Left cardiac atrium (tissue), 4 donors: ENCODE data around the gene SLC7A6. TPM values are rescaled to one million over a fixed set of nuclear protein-coding genes. Genes with fewer than 3 reads are reported as not detected.

Source experiments
- ATAC-seq, 2 donors: fragments of 200-7000 bp; cut with Tn5 transposase; one replicate each; pipeline ENCODE4 v1.9.1; 2020; ENCODE audit warnings: mild to moderate bottlenecking in 2 of 2, moderate library complexity in 2 of 2
- DNase-seq: peaks from one replicate; pipeline ENCODE4 v3.0.0-alpha.2; 2020
- intact Hi-C, 2 donors: fragments of 100-400 bp; cut with DNase I; formaldehyde crosslinking; loops; one replicate each; pipeline versions ENCODE4 v1.14.1 to v1.15.1; 2022 to 2023
- total RNA-seq, 2 donors: library from RNA; stranded (reverse); fragmentation: NEBNext Ultra II Directional; extraction: Animal tissue kit (Norgen Biotek cat#: 25700); gene quantifications; one replicate each; pipeline ENCODE4 v1.2.1, GENCODE V29; 2021
- donor health status: DM: no; HTN: yes; CAD: no.
- donor health status: DM: no; HTN: yes; CAD: no; lungs with severe emphysema.
- donor health status: DM: yes; HTN: yes; CAD: no.
- donor health status: Dilated cardiomyopathy.

Gene SLC7A6
- total RNA-seq, 2 donors from 2014 or later: 33.0 to 51.6 TPM

DNA sequence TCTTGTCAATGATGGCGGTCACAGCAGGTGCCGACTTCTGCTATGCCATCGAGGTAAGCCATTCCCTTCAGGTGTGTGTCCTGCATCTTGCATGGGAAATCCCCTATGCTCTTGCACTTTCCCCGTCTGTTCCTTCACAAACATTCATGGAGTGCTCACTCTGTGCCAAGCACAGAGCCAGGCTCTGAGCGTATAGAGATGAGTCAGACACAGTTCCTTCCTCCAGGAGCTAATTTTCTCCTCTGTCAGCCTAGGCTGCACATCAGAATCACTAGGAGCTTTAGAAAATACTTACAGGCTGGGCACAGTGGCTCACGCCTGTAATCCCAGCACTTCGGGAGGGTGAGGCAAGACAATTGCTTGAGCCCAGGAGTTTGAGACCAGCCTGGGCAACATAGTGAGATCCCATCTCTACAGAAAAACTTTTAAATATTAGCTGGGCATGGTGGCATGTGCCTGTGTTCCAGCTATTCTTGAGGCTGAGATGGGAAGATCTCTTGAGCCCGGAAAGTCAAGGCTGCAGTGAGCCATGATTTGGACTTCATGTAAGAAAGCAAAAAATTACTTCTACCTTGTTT, 60.5 kb downstream of the SLC7A6 start:
- ATAC-seq: no peak
- intact Hi-C loops: loop anchor here in 1 of 2 donors (5.0 kb wide), 1 partner anchor 63 kb away; the partner anchor contains the start of gene SLC7A6
- DNase-seq: no peak

DNA sequence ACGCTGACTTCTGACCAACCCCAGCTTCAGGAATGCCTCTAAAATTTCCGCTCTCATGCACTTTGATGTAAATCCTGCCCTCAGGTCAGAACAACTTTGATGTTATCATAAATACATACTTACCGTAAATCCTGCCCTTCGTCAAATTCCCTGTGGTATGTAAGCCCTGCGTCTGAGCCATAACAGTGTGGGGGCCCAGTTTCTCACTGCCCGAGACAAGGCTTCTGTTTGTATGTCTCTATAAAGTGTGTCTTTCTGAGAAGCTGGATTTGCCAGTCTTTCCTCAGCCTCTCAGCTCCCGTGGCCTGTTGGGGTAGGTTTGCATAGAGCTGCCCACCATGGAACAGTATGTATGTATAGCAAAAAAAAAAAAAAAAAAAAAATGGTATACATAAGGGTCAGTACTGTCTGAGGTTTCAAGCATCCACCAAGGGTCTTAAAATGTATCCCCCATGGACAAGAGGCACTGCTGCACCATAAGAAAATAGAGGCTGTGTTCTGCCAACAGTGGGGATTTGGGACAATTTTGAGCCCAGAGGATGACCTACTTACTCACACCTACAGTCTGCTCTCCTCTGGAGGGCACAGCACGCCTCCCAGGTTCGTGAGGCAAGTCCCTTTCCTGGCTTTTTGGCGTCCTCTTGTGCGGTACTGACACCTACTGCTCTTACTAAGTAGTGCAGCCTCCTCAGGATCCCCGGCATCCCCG, 64.0 kb downstream of the SLC7A6 start:
- ATAC-seq: peak; percentile 91 to 93
- intact Hi-C loops: loop anchor here (1.0 to 5.0 kb wide), 3 partner anchors 66 to 88 kb away; partner anchors contain the start of gene SLC7A6 (in 1 of the 2)

DNA sequence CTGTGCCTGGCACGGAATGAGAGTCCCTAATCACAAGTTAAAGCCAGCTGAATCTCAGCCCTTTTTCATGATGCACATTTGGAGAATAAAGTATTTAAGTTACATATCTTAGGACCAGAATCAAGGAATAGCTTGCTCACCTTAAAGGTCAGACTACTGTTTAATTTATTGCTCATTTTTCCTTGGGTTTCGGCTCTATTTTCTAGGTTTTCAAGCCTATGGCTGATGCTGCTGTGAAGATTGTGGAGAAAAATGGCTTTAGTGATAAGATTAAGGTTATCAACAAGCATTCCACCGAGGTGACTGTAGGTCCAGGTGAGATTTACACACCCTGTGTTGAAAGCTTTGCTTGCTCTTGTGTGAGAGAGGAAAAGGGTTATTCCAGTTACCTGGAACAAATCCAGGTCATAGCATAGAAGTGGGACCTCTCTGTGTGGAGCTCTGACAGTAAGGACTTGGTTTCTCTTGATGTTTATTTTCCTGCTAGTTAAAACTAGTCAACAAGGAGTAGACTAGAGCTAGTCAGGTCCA, 64.6 kb downstream of the SLC7A6 start:
- intact Hi-C loops: loop anchor here (1.0 to 5.0 kb wide), 3 partner anchors 67 to 88 kb away; partner anchors contain the start of gene SLC7A6 (in 1 of the 2)
- DNase-seq: no peak
- ATAC-seq: no peak

More for the DNA sequence above, 64.0 kb downstream of the SLC7A6 start:
- DNase-seq: peak; percentile 79

DNA sequence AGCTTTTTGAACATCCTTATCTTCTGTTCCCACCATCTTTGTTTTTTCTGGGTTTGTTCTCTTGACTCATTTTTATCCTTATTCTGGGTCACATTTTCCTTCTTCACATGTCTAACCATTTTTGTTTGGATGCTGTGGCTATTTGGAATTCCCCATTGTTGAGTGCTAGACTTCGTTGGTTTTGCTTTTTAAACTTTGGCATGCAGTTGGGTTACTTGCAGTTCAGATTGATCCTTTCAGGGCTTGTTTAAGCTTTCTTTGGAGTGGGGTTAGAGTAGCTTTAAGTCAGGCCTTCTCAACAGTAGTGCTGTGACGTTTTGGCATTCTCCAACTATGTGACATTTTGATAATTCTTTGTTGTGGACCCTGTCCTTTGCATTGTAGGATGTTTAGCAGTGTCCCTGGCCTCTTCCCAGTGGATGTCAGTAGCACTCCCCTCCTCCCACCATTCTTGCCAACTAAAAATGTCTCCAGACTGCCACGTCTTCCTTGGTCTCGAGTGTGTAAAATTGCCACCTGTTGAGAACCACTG, 67.6 kb downstream of the SLC7A6 start:
- intact Hi-C loops: loop anchor here in 1 of 2 donors (5.0 kb wide), 1 partner anchor 85 kb away; the partner anchor contains the start of gene PLA2G15
- DNase-seq: no peak
- ATAC-seq: no peak

DNA sequence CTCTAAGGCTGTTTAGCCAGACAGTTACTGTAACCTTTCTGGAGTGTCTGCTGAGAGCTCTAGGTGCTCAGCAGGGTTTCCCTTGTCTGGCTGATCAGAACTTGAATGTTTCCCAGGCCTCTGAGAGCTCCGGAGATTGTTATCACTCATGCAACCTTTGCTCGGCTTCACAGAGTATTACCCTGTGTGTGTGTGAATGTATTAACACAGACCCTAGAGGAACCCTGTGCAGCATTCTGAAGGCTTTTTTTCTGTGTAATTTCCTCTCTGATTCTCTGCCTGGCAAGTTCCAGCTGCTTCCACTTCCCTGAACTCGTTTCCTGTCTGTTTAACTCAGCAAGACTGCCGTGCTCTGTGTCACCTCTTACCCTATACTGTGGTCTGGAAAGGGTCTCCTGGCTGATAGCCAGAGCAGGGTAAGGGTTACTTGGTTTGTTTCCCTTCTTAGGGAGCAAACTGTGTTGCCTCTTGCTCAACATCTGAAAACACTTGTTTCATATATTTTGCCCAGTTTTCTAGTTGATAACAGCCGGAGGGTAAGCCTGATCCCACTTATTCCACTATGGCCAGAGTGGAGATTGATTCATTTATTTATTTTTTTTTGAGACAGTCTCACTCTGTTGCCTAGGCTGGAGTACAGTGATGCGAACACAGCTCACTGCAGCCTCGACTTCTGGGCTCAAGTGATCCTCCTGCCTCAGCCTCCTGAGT, 68.2 kb downstream of the SLC7A6 start:
- no peak for DNase-seq
- peak; percentile 55 for ATAC-seq
- intact Hi-C loops: loop anchor here in 1 of 2 donors (5.0 kb wide), 1 partner anchor 85 kb away; the partner anchor contains the start of gene PLA2G15

DNA sequence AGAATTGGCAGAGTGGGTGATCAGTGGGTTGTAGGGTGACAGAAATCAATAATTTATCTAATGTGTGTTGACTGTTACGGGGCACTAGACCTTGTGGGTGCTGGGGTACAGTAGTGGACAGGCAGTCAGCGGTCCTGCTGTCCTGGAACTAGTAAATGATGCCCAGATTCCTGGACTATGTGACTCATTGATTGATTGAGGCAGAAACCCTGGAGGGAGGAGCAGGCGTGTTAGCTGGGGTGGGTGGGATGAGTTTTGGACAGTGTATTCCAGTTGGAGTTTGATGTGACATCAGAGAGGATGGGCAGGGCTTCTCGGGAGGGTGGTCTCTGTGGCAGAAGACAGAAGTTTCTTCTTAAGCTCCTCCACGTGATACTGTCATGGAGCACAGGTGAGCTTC, 70.8 kb downstream of the SLC7A6 start:
- DNase-seq: no peak
- intact Hi-C loops: no loop called here
- no peak for ATAC-seq

DNA sequence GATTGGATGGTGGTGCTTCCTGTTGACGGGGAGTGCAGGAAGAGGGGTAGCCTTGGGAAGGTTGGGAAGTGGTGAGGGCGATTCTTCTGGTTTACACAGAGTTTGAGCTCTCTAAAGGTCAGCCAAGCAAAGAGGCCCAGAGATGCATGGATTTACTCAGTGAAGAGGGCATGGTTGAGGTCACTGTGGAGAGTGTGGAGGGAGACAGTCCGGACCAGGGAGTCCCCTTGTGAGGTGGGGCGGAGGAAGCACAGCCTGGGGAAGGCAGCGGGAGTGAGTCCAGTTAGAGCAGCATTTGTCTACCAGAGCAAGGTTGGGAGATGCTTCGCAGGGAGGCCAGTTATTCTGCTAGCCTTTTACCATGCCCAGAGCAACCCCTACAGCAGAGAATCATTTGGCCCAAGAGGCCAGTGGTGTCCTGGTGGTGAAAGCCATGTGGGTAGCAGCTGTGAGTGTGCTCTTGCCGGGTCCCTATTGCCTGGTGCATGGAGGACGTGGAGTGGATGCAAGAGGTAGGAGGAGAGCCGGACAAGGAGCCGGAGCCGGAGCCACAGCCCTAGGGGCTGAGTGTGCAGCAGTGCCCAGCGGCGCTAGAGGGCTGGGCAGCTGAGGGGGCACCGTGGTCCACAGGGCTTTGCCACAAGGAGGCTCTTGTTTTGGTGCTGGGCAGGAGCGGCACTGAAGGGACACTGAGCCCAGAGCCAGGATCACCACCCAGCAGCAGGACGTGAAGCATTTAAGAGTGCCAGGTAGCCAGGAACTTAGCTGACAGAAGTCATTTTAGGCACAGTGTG, 74.2 kb downstream of the SLC7A6 start:
- intact Hi-C loops: no loop called here
- DNase-seq (no peak), ATAC-seq (no peak)

DNA sequence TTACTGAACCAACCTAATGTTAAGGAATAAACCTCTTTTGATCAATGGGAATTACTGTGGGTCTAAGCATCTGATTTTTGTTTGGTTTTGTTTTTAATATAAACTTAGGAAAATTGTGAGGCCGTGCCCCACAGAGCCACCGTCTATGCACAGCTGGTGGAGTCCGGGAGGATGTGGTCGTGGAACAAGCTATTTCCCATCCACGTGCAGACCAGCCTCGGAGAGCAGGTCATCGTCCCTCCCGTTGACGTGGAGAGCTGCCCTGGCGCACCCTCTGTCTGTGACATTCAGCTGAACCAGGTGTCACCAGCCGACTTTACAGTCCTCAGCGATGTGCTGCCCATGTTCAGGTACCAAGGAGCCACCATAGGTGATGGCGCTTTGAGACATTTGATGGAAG, 74.9 kb downstream of the SLC7A6 start:
- no peak for ATAC-seq
- intact Hi-C loops: no loop called here
- no peak for DNase-seq

DNA sequence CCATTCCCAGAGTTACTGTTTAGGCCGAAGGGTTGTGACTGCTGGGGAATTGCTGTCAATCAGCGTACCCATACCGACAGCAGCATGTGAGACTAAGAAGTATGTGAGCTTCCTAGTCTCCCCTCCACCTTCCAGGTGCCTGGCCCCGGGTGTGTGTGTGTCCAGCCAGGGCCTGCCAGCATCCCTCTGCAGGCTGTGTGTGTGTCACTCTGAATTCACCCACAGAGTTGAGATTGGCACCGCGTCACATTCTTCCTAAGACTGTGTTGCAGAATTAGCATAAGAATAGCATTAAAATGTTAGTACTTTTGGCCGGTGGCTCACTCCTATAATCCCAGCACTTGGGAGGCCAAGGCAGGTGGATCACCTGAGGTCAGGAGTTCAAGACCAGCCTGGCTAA, 78.3 kb downstream of the SLC7A6 start:
- intact Hi-C loops: no loop called here
- DNase-seq: no peak
- ATAC-seq: no peak

DNA sequence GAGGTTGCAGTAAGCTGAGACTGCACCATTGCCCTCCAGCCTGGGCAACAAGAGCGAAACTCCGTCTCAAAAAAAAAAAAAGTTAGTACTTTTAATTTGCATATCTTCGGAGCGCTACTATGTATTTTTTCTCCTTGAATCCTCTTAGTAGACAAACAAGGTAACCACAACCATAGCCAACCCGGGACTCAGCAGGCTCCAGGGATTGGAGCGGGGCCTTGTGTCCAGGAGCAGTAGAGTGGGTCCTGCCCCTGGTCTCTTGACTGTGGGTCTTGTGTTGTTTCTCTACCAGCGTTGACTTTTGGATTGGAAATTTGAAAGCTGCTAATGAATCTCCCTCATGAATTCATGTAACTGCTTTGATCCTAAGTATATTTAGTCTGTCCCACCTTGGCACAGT, 78.8 kb downstream of the SLC7A6 start:
- intact Hi-C loops: no loop called here
- no peak for DNase-seq
- no peak for ATAC-seq

DNA sequence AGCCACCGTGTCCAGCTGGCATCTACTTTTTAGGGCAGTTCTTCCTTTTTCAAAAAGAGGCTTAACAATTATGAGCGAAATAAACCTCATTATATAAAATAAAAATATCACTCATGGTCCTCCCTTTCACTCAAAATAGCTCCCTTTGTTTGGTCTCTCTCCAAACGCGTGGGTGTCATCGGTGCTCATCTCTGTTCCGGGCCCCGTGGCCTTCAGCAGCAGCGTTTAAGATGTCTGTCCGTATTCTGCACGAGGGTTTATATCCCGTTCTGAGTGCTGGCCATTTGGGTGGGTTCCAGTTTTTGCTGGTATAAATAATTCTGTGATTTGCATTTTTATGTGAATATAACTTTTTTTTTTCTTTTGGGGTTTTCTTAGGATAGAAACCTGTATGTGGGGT, 79.9 kb downstream of the SLC7A6 start:
- intact Hi-C loops: no loop called here
- ATAC-seq (peak in 1 of 2 donors; percentile 56), DNase-seq (no peak)

DNA sequence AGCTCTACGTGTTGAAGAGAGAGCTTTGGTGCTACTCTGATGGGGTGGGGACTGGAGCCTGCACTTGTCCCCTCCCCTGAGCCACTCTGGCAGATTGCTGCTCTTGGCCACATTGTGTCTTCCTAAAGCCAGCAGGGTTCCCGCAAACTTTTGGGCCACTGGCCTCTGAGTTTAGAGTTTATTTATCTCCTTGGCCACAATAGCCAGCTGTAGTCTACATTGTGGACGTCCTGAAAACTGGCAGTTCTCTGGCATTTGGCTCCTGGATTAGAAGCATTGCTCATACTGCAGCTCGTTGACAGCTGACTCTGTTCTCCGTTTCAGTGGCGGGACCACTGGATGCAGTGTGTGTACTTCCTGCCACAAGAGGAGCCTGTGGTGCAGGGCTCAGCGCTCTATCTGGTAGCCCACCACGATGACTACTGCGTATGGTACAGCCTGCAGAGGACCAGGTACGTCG, 81.1 kb downstream of the SLC7A6 start:
- intact Hi-C loops: no loop called here
- ATAC-seq (peak; percentile 61 to 62), DNase-seq (no peak)

DNA sequence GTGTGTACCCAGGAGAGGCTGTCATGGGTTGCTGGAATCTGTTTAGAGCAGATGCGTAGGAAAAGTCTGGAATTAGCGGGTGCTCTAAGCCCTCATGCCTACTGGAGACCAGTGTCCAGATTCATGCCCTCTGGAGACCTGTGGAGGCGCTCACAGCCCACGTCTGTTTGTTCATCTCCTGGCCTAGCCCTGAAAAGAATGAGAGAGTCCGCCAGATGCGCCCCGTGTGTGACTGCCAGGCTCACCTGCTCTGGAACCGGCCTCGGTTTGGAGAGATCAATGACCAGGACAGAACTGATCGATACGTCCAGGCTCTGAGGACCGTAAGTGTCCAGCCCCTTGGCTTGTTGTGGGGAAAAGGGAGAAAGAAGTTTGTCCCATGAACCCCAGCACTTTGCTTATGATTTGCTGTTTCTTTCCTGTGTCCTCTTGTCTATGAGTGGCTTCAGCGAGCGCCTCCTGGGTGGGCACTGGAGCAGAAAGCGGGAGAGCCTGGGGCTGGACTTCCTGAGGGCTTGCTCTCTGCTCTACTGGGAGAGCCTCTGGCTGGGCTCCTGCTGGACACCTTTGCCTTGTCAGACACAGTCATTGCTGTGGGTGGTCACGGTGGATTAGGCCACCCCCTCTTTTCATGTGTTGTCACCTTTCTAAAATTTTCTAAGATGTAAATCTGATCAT, 81.8 kb downstream of the SLC7A6 start:
- no peak for ATAC-seq
- intact Hi-C loops: no loop called here
- DNase-seq: no peak

DNA sequence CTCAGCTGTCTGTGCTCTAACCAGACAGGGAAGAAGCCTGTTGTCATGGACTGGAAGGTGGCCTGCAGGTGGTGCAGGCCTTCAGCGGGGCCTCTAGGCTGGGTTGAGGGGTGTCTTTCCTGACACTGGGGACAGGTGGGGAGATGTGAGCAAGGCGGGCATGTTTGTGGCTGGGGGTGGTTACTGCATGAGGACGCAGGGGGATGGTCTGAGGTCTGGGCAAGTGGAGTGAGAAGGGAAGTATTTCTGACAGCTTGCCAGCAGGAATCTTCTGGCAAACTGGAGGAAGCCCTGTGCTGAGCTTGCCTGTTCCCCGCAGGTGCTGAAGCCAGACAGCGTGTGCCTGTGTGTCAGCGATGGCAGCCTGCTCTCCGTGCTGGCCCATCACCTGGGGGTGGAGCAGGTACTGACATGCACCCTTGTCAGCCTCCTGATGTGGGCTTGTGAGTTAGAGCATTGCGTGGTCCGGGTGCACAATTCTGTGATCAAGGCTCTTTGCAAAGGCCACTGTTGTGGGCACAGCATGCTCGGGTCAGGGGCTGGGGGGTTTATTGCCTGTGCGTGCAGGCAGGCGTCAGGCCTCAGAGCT, 82.7 kb downstream of the SLC7A6 start:
- DNase-seq (no peak), ATAC-seq (no peak)
- intact Hi-C loops: no loop called here

DNA sequence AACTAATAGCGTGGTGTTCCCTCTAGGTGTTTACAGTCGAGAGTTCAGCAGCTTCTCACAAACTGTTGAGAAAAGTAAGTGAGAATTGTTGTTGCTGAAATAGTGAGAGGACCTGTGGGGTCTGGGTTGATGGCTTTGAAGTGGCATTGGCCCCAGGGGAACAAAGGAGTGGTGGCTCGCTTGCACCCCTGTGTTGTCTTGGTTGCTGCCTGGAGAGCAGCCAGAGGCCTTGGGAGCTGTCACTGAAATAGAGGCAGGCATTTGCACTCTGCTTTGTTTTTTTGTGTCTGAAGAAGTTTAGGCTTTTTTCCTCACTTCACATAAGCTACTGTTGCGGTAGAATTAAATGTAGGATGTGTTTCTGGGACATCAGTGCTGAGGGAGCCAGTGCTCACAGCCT, 83.3 kb downstream of the SLC7A6 start:
- DNase-seq (no peak), ATAC-seq (no peak)
- intact Hi-C loops: no loop called here

DNA sequence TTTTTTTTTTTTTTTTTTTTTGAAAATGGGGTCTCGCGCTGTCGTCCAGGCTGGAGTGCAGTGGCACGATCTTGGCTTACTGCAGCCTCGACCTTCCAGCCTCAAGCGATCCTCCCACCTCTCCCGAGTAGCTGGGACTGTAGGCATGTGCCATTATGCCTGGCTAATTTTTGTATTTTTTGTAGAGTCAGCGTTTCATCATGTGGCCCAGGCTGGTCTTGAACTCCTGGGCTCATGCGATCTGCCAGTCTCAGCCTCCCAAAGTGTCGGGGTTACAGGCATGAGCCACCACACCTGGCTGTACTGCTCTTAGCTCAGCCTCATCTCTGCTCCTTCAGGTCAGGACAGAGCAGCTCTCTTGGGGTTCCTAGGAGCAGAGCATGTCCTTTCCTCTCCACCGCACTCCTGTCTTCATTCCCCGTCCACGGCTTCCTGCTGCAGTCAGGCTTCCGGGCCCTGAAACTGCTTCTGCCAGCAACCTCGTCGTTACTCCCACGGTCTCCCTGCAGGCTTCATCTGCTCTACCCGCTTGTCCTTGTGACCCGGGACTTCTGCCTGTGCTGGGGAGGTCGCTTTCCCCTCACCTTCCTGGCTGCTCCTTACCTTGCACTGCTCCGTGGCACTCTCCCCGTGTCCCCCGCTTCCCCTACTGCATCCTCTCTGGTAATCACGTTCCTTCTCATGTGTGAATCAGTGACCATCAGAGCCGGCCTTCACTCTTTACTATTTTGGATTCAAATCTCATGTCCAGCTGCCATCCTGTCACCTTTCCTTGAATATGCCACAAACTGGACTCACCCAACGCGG, 84.5 kb downstream of the SLC7A6 start:
- ATAC-seq (no peak), DNase-seq (no peak)

DNA sequence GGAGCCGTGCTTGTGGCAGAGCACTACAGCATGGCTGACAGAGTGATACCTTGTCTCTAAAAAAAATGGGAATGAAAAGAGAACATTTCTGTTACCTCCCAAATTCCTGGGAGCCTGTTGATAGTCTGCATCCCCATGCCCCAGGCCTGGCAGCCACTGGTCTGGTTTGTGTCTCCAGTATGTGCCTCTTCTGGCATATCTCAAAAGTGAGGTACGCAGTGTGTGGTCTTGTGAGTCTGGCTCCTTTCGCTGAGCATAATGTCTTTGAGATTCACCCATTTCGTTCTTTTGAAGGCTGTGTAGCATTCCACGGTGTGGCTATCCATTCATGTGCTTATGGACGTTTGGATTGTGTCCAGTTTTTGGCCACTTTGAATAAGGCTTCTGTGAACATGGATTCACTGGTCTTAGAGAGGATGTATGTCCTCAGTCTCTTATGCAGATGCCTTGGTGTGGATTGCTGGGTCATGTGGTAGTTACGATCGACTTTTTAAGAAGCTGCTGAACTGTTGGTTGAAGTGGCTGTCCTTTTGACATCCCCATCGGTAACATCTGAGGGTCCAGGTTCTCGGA, 85.6 kb downstream of the SLC7A6 start:
- ATAC-seq (no peak), DNase-seq (no peak)
- intact Hi-C loops: no loop called here

More for the DNA sequence above, 84.5 kb downstream of the SLC7A6 start:
- intact Hi-C loops: no loop called here
